ENCODE data around the gene COL16A1.

COL16A1 gene

GRCh38 chr1:31732751-31733289 lies 29.0 kb upstream of the COL16A1 start:
- DNase-seq (ENCODE audit: low spot score), result no peak
- in situ Hi-C loops (cut with MboI; ENCODE audit: low pct_unique_long_range_greater_than_20kb, low sequenced_read_pairs, unreplicated experiment), result no loop called here
- no peak for TF ChIP-seq CTCF (IDR thresholded peaks at IDR 0.05; ENCODE audit: extremely low read depth, insufficient read depth, missing control alignments)

- in situ Hi-C loops (cut with MboI; ENCODE audit: low pct_unique_long_range_greater_than_20kb, low sequenced_read_pairs, unreplicated experiment), result no loop called here
- no peak for DNase-seq (ENCODE audit: low spot score)
- TF ChIP-seq CTCF (IDR thresholded peaks at IDR 0.05; ENCODE audit: extremely low read depth, insufficient read depth, missing control alignments), result no peak
Measured at GRCh38 chr1:31732343-31732742, 28.5 kb upstream of the COL16A1 start.

- in situ Hi-C loops (cut with MboI; ENCODE audit: low pct_unique_long_range_greater_than_20kb, low sequenced_read_pairs, unreplicated experiment), result no loop called here
- TF ChIP-seq CTCF (IDR thresholded peaks at IDR 0.05; ENCODE audit: extremely low read depth, insufficient read depth, missing control alignments), result no peak
- DNase-seq (ENCODE audit: low spot score), result no peak
Measured at GRCh38 chr1:31731049-31731565, 27.3 kb upstream of the COL16A1 start.

- no peak for DNase-seq (ENCODE audit: low spot score)
- in situ Hi-C loops (cut with MboI; ENCODE audit: low pct_unique_long_range_greater_than_20kb, low sequenced_read_pairs, unreplicated experiment), result no loop called here
Measured at GRCh38 chr1:31730336-31731048, 26.7 kb upstream of the COL16A1 start.

GRCh38 chr1:31727849-31728248 lies 24.0 kb upstream of the COL16A1 start:
- TF ChIP-seq CTCF (IDR thresholded peaks at IDR 0.05; ENCODE audit: extremely low read depth, insufficient read depth, missing control alignments), result no peak
- DNase-seq (ENCODE audit: low spot score), result no peak
- in situ Hi-C loops (cut with MboI; ENCODE audit: low pct_unique_long_range_greater_than_20kb, low sequenced_read_pairs, unreplicated experiment), result no loop called here

More at GRCh38 chr1:31730336-31731048, 26.7 kb upstream of the COL16A1 start:
- no peak for TF ChIP-seq CTCF (IDR thresholded peaks at IDR 0.05; ENCODE audit: extremely low read depth, insufficient read depth, missing control alignments)

GRCh38 chr1:31727195-31727594 lies 23.4 kb upstream of the COL16A1 start:
- no peak for DNase-seq (ENCODE audit: low spot score)
- no peak for TF ChIP-seq CTCF (IDR thresholded peaks at IDR 0.05; ENCODE audit: extremely low read depth, insufficient read depth, missing control alignments)
- in situ Hi-C loops (cut with MboI; ENCODE audit: low pct_unique_long_range_greater_than_20kb, low sequenced_read_pairs, unreplicated experiment), result no loop called here

All from GM13977 (cell line).